SK-N-SH treated with all-trans-retinoic acid at 6 μM for 48 hours (cell line): ENCODE results near the gene ZKSCAN1.

Experiments used
- CREB5 ChIP-seq: fragments of 250-450 bp; sonication (Bioruptor Pico); IDR thresholded peaks from 2 replicates; pipeline ENCODE4 v1.5.1; 2020; ENCODE audit warnings: low read depth, mild to moderate bottlenecking, moderate library complexity
- OSR1 ChIP-seq: fragments of 250-450 bp; sonication (Bioruptor Pico); IDR thresholded peaks from 2 replicates; pipeline ENCODE4 v1.8.0; 2022; ENCODE audit warnings: moderate library complexity, mild to moderate bottlenecking, inconsistent platforms
- PATZ1 ChIP-seq: fragments of 250-450 bp; sonication (Bioruptor Pico); IDR thresholded peaks from 2 replicates; pipeline ENCODE4 v1.8.0; 2020; ENCODE audit warnings: mild to moderate bottlenecking, moderate library complexity, borderline replicate concordance
- POU6F1 ChIP-seq: fragments of 250-450 bp; sonication (Bioruptor Pico); IDR thresholded peaks from 2 replicates; pipeline ENCODE4 v1.8.0; 2021; ENCODE audit warnings: low read depth, mild to moderate bottlenecking, moderate library complexity, borderline replicate concordance
- ZFP30 ChIP-seq: fragments of 450-650 bp; formaldehyde crosslinking; IDR thresholded peaks from 2 replicates; pipeline ENCODE4 v1.5.0; 2022; ENCODE audit warnings: mild to moderate bottlenecking, moderate library complexity

- TF ChIP-seq OSR1 (CRISPR knock-in tag) (no peak), ZFP30 (CRISPR knock-in tag) (no peak), PATZ1 (CRISPR knock-in tag) (no peak), POU6F1 (no peak), CREB5 (CRISPR knock-in tag) (no peak)
These were observed 1.9 kb downstream of the ZKSCAN1 start for GRCh38 chr7:100017300-100017699.
